AG09309 (cell line): ENCODE results near the gene OR2A14.
"Not testable (repeated sequence)": the region's sequence is repeated elsewhere in the genome, so short reads cannot be mapped to it uniquely, and the experiment has no call there.

ENCODE experiments used
- DNase-seq: peaks from one replicate; pipeline ENCODE4 v3.0.0-alpha.2; 2010; ENCODE audit warnings: low read depth
- H3K4me3 ChIP-seq: 2 replicates; pipeline ENCODE4 v1.5.1; 2011; ENCODE audit warnings: mild to moderate bottlenecking, low read depth, low read length, moderate library complexity; ENCODE audit not compliant: control insufficient read depth
- TF ChIP-seq, protein P1 (sequence below): IDR thresholded peaks from 2 replicates; pipeline ENCODE4 v1.5.1; 2011; ENCODE audit warnings: mild to moderate bottlenecking, low read depth, low read length, inconsistent platforms; ENCODE audit not compliant: insufficient read depth, control insufficient read depth; ENCODE audit errors: missing control alignments

OR2A14 gene

DNA sequence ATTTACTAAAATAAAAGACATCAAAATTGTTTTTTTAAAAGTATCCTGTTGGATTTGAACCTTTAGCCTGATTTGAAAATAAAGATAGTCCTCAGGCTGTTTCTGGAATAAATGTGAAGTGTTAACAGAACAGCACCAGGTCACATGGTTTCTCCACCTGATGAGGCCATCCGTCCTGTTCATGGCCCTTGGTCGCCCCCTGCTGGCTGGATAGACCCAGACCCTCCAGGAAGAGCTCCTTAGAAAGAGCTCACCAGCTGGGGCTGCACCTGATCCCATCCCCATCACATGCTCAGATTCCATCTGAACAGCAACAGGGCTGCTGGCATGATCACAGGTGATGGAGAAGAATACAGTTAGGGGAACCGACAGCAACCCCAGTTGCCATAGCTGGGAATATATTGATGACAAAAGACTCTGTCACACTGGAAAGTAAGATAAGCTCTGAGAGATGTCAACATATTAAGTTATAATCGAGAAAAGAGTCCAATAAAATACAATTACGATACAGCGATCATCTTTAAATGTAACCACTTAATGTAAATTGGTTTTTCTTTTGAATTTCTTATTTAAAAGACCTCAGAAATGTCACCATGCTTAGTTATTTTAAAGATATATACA is 4.8 kb downstream of the OR2A14 start:
- peak; percentile 16 for DNase-seq

GRCh38 chr7:144129601-144130000 is 6.6 kb downstream of the OR2A14 start:
- not testable (repeated sequence) for H3K4me3 ChIP-seq, DNase-seq

More for the DNA sequence above, 4.8 kb downstream of the OR2A14 start:
- TF ChIP-seq, protein P1, sequence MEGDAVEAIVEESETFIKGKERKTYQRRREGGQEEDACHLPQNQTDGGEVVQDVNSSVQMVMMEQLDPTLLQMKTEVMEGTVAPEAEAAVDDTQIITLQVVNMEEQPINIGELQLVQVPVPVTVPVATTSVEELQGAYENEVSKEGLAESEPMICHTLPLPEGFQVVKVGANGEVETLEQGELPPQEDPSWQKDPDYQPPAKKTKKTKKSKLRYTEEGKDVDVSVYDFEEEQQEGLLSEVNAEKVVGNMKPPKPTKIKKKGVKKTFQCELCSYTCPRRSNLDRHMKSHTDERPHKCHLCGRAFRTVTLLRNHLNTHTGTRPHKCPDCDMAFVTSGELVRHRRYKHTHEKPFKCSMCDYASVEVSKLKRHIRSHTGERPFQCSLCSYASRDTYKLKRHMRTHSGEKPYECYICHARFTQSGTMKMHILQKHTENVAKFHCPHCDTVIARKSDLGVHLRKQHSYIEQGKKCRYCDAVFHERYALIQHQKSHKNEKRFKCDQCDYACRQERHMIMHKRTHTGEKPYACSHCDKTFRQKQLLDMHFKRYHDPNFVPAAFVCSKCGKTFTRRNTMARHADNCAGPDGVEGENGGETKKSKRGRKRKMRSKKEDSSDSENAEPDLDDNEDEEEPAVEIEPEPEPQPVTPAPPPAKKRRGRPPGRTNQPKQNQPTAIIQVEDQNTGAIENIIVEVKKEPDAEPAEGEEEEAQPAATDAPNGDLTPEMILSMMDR: peak; percentile 85
- H3K4me3 ChIP-seq: no peak overlapping the region

GRCh38 chr7:144130730-144131129 is 7.8 kb downstream of the OR2A14 start:
- DNase-seq: no peak
- TF ChIP-seq, protein P1: no peak
- no peak overlapping the region for H3K4me3 ChIP-seq

GRCh38 chr7:144132262-144132661 is 9.3 kb downstream of the OR2A14 start:
- no peak for DNase-seq
- TF ChIP-seq, protein P1: no peak
- H3K4me3 ChIP-seq: no peak overlapping the region

GRCh38 chr7:144133307-144133706 is 10.3 kb downstream of the OR2A14 start:
- no peak overlapping the region for H3K4me3 ChIP-seq
- TF ChIP-seq, protein P1: no peak
- DNase-seq: no peak

GRCh38 chr7:144134116-144134515 is 11.1 kb downstream of the OR2A14 start:
- no peak overlapping the region for H3K4me3 ChIP-seq
- no peak for DNase-seq
- TF ChIP-seq, protein P1: no peak

- no peak for DNase-seq
- TF ChIP-seq, protein P1: no peak
- no peak overlapping the region for H3K4me3 ChIP-seq
Observed at GRCh38 chr7:144137501-144137900, 14.5 kb downstream of the OR2A14 start.
